ENCODE results near the gene RASA2.
"Not testable (repeated sequence)": the region's sequence is repeated elsewhere in the genome, so short reads cannot be mapped to it uniquely, and the experiment has no call there.

The RASA2 gene

DNA sequence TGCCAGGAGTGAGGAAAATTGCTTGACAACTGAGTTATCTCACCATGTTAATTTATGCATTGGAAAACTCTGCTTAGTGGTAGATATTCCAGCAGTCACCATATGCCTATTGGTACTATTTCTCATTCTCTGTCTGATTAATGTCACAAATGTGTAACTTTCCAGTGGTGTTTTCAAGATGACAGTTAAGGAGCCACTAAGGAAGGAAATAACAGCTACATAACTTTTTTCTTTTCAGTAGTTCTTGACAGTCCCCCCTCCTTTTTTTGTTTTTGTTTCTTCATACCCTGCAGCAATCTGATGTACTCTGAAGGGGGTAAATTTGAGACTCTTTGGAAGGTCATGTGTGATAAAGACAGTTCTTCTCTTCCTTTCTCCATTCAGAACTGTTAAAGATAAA lies 13.1 kb downstream of the RASA2 start:
- DNase-seq, result peak; percentile 39

GRCh38 chr3:141500397-141500796 lies 13.6 kb downstream of the RASA2 start:
- DNase-seq, result no peak

DNA sequence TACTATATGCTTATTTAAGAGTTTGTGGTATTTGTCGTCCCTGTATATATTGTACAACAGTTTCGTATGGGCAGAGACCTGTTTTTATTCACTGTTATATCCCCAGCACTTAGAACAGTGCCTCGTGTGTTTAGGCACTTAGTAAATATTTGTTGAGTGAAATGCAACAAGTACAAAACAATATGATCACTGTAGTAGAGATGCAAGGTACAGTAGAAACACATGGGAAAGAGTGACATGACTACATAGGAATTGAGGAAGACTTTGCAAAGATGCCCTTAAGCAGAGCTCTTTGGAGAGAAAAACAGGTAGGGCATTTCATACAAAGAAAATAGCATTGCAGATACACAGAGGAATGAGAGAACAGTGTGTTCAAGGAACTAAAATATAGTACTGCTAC lies 18.3 kb downstream of the RASA2 start:
- DNase-seq, result no peak

DNA sequence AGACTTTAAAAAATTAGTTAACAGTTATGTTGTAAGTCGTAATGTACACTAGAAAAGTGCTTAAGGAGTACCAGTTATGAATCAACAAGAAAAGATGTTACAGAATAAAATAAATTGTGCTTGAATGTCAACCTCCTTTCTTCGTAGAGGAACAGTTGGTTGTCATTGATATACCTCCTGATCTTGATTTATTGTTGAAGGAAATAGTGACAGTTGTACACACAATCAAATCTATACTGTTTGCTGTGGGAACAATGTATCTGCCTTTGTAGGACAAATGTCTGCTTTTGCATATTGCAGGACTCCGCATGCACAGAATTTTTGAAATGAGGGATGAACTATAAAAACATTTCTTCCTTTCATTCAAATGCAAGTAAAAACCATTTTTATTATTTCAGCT lies 19.2 kb downstream of the RASA2 start:
- DNase-seq, result no peak

DNA sequence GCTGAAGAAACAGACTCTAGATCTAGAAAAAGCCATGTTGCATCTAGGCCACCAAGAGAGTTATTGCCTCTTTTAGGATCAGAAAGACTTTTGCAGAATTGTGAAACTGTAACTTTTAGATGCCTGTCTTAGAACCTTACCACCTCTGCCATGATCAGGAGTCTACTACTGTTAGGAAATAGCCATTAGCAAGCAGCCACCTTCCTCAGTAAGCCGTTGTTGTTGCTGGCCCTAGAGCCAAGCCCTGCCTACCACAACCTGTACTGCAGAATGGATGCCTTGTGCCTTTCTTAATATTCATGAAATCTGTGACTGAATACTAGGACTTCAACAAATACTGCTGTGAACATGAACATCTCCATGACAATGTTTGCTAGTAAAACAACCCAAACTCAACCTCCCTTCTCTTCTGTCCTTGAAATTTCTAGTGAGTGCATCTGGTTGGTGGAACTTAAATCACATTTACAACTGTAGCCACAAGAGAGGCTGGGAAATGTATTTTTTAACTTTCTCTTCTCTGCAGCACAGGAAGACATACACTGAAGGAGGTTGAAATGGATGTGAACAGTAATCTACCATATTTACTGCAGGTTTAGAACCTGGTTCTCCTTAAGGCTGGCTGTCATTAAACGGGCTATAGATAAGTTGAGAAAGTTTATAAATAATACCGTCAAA lies 20.7 kb downstream of the RASA2 start:
- no peak for DNase-seq

- DNase-seq, result no peak
Measured at GRCh38 chr3:141508067-141508436, 21.2 kb downstream of the RASA2 start.

DNA sequence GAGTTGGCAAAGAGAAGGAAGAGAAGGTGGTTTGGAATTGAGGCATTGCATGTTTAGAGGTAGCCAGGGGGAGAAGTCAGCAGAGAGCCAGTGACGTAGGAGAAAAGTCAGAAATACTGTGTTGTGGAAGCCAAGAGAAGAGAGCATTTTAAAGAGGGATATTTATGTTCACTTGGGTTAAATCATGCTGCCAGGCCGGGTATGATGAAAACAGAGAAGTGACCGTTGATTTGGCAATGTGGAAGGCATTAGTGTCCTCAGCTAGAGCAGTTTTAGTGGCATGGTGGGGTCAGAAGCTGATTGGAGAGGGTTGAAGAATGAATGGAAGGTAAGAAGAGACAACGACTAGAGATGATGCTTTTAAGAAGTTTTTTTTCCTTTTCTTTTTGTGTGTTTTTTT lies 24.5 kb downstream of the RASA2 start:
- no peak for DNase-seq

- DNase-seq, result no peak
Measured at GRCh38 chr3:141514382-141514781, 27.6 kb downstream of the RASA2 start.

- no peak for DNase-seq
Measured at GRCh38 chr3:141519587-141519986, 32.8 kb downstream of the RASA2 start.

GRCh38 chr3:141521781-141522180 lies 35.0 kb downstream of the RASA2 start:
- no peak for DNase-seq

DNA sequence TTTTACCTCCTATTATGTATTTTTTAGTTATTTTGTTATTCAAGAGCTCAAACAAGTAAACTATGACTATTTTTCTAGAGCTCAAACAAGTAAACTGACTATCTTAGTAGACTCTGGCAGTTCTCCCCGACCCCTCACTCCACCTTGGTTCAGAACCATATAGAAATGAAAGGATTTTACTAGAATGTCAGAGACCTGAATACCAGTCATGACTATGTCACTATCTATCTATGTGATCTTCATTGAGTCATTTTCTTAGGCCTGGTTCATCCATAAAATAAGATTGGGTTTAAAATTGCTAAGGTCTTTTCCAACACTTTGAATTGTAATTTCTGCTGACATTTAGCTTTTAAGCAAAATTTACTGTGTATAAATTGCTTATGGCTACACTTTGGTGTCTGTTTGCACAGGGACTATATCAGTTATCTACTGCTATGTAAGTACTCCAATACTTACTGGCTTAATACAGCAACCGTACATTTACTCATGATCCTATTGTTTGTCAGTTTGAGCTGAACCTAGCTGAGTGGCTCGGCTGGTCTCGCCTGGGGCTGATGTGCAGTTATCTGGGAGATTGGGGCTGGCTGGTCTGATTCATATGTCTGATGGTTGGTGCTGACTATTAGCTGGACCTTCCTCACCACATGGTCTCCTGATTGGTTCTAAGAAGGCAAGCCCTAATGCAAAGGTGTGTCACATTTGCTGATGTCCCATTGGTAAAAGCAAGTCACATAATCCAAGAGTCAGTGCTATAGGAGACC lies 37.0 kb downstream of the RASA2 start:
- no peak for DNase-seq

GRCh38 chr3:141524988-141525387 lies 38.2 kb downstream of the RASA2 start:
- no peak for DNase-seq

DNA sequence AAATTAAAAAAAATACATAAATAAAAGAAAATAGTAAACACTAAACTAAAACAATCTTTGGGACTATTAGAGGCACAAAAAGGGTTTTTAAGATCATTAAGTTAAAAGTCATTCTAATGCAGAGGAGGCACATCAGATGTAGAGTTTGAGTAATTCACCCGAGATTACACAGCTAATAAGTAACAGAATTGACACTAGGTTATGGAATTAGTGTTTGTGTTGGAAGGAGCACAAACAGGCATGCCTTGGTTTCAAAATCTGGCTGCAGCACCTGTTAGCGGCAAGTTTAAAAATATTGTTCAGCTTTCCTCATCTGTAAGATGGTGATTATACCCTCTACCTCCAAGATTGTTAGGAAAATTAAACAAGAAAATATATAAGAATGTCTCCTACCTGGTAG lies 39.0 kb downstream of the RASA2 start:
- DNase-seq, result no peak

- no peak for DNase-seq
Measured at GRCh38 chr3:141526709-141527108, 39.9 kb downstream of the RASA2 start.

DNA sequence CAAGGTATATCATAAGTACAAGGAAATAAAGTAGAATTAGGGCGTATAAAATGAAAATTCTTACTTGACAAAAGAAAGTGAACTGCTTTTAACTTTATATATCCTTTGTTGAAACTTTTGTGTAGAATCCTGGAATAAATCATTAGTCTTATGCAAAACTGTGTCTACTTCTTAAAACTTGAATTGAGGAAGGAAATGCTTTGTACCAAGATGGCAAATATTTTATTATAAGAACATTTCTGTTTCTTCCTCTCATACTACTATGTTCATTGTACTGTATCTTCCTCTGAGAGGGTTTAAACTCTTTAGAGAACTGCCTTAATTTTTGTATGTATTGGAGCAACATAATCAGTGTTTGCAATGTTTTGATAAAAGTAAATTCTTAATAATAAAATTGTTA lies 42.0 kb downstream of the RASA2 start:
- DNase-seq, result no peak

- no peak for DNase-seq
Measured at GRCh38 chr3:141529256-141529655, 42.4 kb downstream of the RASA2 start.

DNA sequence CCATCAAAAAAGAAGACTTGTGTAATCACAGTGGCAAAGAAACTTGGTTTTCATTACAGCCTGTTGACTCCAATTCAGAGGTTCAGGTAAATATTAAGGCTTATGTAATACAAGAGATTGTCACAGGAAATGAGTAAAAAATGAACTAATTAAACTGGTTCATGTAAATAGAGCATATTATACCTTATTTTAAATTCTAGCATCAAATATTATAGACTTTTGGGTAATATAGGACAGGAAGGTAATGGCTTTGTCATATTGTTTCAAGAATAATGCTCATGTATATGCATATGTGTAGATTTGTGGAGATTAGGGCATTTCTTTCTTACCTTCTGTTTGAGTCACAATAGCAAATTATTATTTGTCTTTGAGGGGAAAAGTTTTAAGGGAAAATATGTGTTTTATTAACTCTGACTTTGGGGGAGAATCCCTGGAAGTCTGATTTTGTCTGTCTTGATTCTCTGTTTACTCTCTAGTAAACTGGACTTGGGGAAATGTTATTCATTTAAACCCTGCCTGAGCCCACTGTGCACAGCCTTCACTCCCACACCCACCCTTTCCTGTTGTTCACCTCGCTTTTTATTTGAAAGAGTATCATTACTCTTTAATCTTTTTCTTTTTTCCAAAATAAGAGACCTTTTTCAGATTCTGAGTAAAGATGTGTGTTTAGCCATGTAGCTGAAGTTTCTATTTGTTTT lies 43.0 kb downstream of the RASA2 start:
- DNase-seq, result peak; percentile 39

- no peak for DNase-seq
Measured at GRCh38 chr3:141530415-141530768, 43.6 kb downstream of the RASA2 start.

DNA sequence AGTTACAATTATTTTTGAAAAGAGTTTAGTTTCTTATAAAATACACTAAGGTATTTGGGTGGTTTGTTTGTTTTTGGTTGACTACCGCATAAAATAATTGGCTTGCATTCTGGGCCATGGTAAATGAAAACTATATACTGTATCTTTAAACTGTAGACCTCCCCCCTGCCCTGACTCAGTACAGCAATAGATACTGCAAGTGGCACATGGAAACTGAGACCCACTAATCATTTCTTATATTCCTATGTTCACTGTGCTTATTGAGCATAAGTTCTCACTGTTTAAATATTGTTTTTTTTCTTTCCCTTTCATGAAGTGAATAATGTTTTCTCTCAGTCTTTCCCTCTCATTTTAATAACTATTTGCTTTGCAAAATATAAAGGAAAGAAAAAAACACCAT lies 45.8 kb downstream of the RASA2 start:
- DNase-seq, result no peak

DNA sequence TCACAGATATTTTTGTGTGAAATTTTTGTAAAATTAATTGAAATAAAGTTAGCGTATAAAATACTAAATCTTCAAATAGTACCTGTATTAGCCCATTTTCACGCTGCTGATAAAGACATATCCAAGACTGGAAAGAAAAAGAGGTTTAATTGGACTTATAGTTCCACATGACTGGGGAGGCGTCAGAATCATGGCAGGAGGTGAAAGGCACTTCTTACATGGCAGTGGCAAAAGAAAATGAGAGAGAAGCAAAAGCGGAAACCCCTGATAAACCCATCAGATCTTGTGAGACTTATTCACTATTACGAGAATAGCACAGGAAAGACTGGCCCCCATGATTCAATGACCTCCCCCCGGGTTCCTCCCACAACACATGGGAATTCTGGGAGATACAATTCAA lies 49.2 kb downstream of the RASA2 start:
- DNase-seq, result not testable (repeated sequence)

DNA sequence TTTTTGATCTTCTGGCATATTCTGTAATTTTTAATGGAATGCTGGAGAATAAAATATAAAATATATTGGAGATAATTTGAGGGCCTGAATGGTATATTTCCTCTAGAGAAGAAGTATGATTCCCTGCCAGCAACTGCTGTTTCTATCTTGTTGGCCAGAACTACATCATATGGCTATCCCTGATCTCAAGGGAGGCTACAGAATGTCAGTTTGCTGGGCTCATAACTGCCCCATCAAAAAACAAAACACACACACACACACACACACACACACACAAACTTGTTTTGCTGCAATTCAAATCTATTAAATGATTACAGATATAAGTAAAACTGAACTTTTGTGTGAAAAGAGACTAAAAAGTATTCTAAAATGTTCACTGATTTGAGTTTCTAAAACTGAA lies 51.0 kb downstream of the RASA2 start:
- no peak for DNase-seq

- no peak for DNase-seq
Measured at GRCh38 chr3:141538568-141539240, 51.9 kb downstream of the RASA2 start.

- no peak for DNase-seq
Measured at GRCh38 chr3:141539431-141540187, 52.8 kb downstream of the RASA2 start.

Data from CD4-positive, alpha-beta T cell treated with Interleukin-10 for 1 hour (primary cell).